Keratinocyte (primary cell): ENCODE data around the gene PCDHB4. TPM values are rescaled to one million over a fixed set of nuclear protein-coding genes. Genes with fewer than 3 reads are reported as not detected.

Experiments used
- DNase-seq: peaks from one replicate; pipeline ENCODE4 v3.0.0-alpha.2; 2011; ENCODE audit warnings: low read depth, missing footprints, low spot score
- FAIRE-seq: peaks from 2 replicates; lab custom pipeline; 2011; peaks lifted over from hg19 to GRCh38; lab: Jason Lieb, UNC
- H2AFZ ChIP-seq: 2 replicates; pipeline ENCODE4 v1.6.0; 2012; ENCODE audit warnings: low read length, control low read depth, inconsistent platforms; ENCODE audit not compliant: control insufficient read depth
- H3K27ac ChIP-seq: 2 replicates; pipeline ENCODE4 v1.5.1; 2011; ENCODE audit warnings: low read length; ENCODE audit not compliant: control insufficient read depth, insufficient read depth
- H3K27me3 ChIP-seq: 3 replicates; pipeline ENCODE4 v1.6.0; 2011; ENCODE audit warnings: low read length; ENCODE audit not compliant: control insufficient read depth, insufficient read depth; ENCODE audit errors: extremely low read depth
- H3K36me3 ChIP-seq, 2 experiments: 2 replicates in 1 of 2; 3 replicates in 1 of 2; pipeline ENCODE4 v1.5.1; 2011; ENCODE audit warnings: low read length in 2 of 2, mild to moderate bottlenecking in 1 of 2; ENCODE audit not compliant: control insufficient read depth in 2 of 2, insufficient read depth in 2 of 2; ENCODE audit errors: extremely low read depth in 1 of 2
- H3K4me1 ChIP-seq: 3 replicates; pipeline ENCODE4 v1.5.1; 2011; ENCODE audit warnings: low read length; ENCODE audit not compliant: control insufficient read depth, insufficient read depth; ENCODE audit errors: extremely low read depth
- H3K4me2 ChIP-seq: 3 replicates; pipeline ENCODE4 v1.6.0; 2011; ENCODE audit warnings: low read depth, low read length; ENCODE audit not compliant: control insufficient read depth, insufficient read depth; ENCODE audit errors: extremely low read depth
- H3K4me3 ChIP-seq, 3 experiments: fragments of 200-600 bp in 1 of 3; sonication (generic) in 1 of 3; 2 replicates in 2 of 3; 3 replicates in 1 of 3; pipeline ENCODE4 v1.5.1; 2011 to 2016; ENCODE audit warnings: low read length in 3 of 3, mild to moderate bottlenecking in 3 of 3, control low read depth in 2 of 3, inconsistent platforms in 1 of 3, low read depth in 1 of 3, mixed read lengths in 1 of 3, mixed run types in 1 of 3, moderate library complexity in 1 of 3; ENCODE audit not compliant: control insufficient read depth in 2 of 3, insufficient read depth in 2 of 3; ENCODE audit errors: extremely low read depth in 1 of 3
- H3K79me2 ChIP-seq: 2 replicates; pipeline ENCODE4 v1.6.0; 2012; ENCODE audit warnings: low read length; ENCODE audit not compliant: control insufficient read depth, insufficient read depth
- H3K9ac ChIP-seq: 3 replicates; pipeline ENCODE4 v1.6.0; 2011; ENCODE audit warnings: low read length; ENCODE audit not compliant: control insufficient read depth, insufficient read depth; ENCODE audit errors: extremely low read depth
- H3K9me1 ChIP-seq: 3 replicates; pipeline ENCODE4 v1.6.0; 2011; ENCODE audit warnings: low read length; ENCODE audit not compliant: control insufficient read depth, insufficient read depth; ENCODE audit errors: extremely low read depth
- H3K9me3 ChIP-seq: 2 replicates; pipeline ENCODE4 v1.5.1; 2012; ENCODE audit warnings: low read depth, low read length; ENCODE audit not compliant: control insufficient read depth
- H4K20me1 ChIP-seq: 3 replicates; pipeline ENCODE4 v1.6.0; 2011; ENCODE audit warnings: low read length; ENCODE audit not compliant: control insufficient read depth, insufficient read depth; ENCODE audit errors: extremely low read depth
- EZH2 ChIP-seq: IDR thresholded peaks from one replicate; pipeline ENCODE4 v1.6.1; 2012; ENCODE audit warnings: inconsistent platforms, mild to moderate bottlenecking, low read length, moderate library complexity
- dilution Hi-C: fragments of 300-500 bp; cut with MboI; formaldehyde crosslinking; loops from one replicate; pipeline ENCODE4 v1.7.0; 2020; ENCODE audit warnings: low sequenced_read_pairs; ENCODE audit not compliant: extremely low pct_ligation_motif_present
- polyA plus RNA-seq, 5 experiments: library from polyadenylated mRNA; depleted of rRNA in 3 of 5; stranded (reverse) in 3 of 5; stranded (forward) in 1 of 5; unstranded in 1 of 5; fragments of >200 nt; gene quantifications; 1 replicate in 1 of 5; 2 replicates in 3 of 5; 3 replicates in 1 of 5; pipeline versions ENCODE4 v1.2.1 to v1.2.3, GENCODE V29; 2011 to 2012; ENCODE audit warnings: missing spikeins in 2 of 5, low read depth in 1 of 5, low replicate concordance in 1 of 5
- TF ChIP-seq, protein P1 (sequence below), 3 experiments: IDR thresholded peaks in 1 of 3; conservative IDR thresholded peaks in 1 of 3; optimal IDR thresholded peaks in 1 of 3; 2 replicates in 2 of 3; 3 replicates in 1 of 3; pipeline versions ENCODE3 to v1.5.1; 2011; ENCODE audit warnings: low read length in 3 of 3, mild to moderate bottlenecking in 3 of 3, moderate library complexity in 2 of 3, control low read depth in 1 of 3, inconsistent platforms in 1 of 3; ENCODE audit not compliant: insufficient read depth in 2 of 3; ENCODE audit errors: extremely low read depth in 1 of 3

PCDHB4 gene
- polyA plus RNA-seq, 1 donor (not counting 4 experiments of a cell fraction or from before 2014, with no cell fraction given): 0.04 TPM

DNA sequence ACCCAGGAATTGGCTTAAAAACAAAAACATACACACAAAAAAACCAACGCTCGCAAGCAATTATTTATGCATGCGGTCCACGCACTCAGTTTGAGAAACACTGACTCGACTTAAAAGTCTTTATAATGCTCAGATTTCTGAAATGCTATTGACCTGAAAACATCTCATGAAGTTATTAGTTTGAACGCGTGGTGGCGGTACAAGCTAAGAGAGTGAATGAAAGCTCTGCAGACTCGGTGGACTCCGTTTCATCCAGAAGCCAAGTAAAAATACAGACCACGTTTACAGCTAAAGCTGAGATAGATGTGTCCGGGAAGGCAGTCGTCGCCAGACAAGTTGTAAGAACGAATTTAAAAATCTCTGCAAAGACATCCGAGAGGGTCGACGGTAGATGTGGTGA, 28.2 kb downstream of the PCDHB4 start, which contains the start of gene PCDHB6:
Gene PCDHB6 (plus strand): TSS at position 246 of the 400 bp plus-strand sequence. CDS start 201 bp downstream, outside the sequence.
- Histone ChIP-seq H3K9me3 (no peaks in the 10 kb centered on the region), H3K9me1 (no peaks in the 10 kb centered on the region), H3K27me3 (no peaks in the 10 kb centered on the region), H3K27ac (no peak within 1 kb of the TSS), H3K36me3 (no peaks in the 10 kb centered on the region), H3K4me3 (no peak within 1 kb of the TSS), H4K20me1 (no peaks in the 10 kb centered on the region), H3K4me1 (no peaks in the 10 kb centered on the region), H3K9ac (no peak within 1 kb of the TSS), H3K79me2 (no peaks in the 10 kb centered on the region), H3K4me2 (no peak within 1 kb of the TSS), H2AFZ (no peak within 1 kb of the TSS)
- DNase-seq (no peak), FAIRE-seq (no peak)
- no peak for TF ChIP-seq EZH2
- TF ChIP-seq, protein P1, sequence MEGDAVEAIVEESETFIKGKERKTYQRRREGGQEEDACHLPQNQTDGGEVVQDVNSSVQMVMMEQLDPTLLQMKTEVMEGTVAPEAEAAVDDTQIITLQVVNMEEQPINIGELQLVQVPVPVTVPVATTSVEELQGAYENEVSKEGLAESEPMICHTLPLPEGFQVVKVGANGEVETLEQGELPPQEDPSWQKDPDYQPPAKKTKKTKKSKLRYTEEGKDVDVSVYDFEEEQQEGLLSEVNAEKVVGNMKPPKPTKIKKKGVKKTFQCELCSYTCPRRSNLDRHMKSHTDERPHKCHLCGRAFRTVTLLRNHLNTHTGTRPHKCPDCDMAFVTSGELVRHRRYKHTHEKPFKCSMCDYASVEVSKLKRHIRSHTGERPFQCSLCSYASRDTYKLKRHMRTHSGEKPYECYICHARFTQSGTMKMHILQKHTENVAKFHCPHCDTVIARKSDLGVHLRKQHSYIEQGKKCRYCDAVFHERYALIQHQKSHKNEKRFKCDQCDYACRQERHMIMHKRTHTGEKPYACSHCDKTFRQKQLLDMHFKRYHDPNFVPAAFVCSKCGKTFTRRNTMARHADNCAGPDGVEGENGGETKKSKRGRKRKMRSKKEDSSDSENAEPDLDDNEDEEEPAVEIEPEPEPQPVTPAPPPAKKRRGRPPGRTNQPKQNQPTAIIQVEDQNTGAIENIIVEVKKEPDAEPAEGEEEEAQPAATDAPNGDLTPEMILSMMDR (optimal IDR thresholded peaks at IDR 0.05 in 1 of 3, IDR thresholded peaks at IDR 0.05 in 1 of 3, conservative IDR thresholded peaks at IDR 0.05 in 1 of 3; ENCODE audit: extremely low read depth in 1 of 3, insufficient read depth in 2 of 3, low read length in 3 of 3): no peak
- dilution Hi-C loops: no loop called here

- Histone ChIP-seq H4K20me1 (no peaks in the 10 kb centered on the region), H3K9ac (no peak overlapping the region), H3K9me1 (no peaks in the 10 kb centered on the region), H3K36me3 (no peaks in the 10 kb centered on the region), H3K4me1 (no peaks in the 10 kb centered on the region), H3K79me2 (no peaks in the 10 kb centered on the region), H3K4me2 (no peak overlapping the region), H3K27me3 (no peaks in the 10 kb centered on the region), H3K9me3 (no peaks in the 10 kb centered on the region), H2AFZ (no peak overlapping the region), H3K27ac (no peak overlapping the region), H3K4me3 (no peak overlapping the region)
- FAIRE-seq: no peak
- no peak for TF ChIP-seq EZH2
- TF ChIP-seq, protein P1 (optimal IDR thresholded peaks at IDR 0.05 in 1 of 3, IDR thresholded peaks at IDR 0.05 in 1 of 3, conservative IDR thresholded peaks at IDR 0.05 in 1 of 3; ENCODE audit: extremely low read depth in 1 of 3, insufficient read depth in 2 of 3, low read length in 3 of 3): no peak
- no peak for DNase-seq
- dilution Hi-C loops: no loop called here
These were observed 28.8 kb downstream of the PCDHB4 start for GRCh38 chr5:141150224-141150992.
